AG04450 (cell line): ENCODE data around the gene AUTS2. TPM values are rescaled to one million over a fixed set of nuclear protein-coding genes. Genes with fewer than 3 reads are reported as not detected.

Experiments used
- CTCF ChIA-PET: fragments of 300-600, 350-600 bp; formaldehyde crosslinking; extraction: SDS; loops from one replicate; lab custom pipeline; 2022; ENCODE audit warnings: antibody characterized with exemption, inconsistent platforms; lab: Charles Lee
- POLR2A ChIA-PET: fragments of 350-600 bp; formaldehyde crosslinking; extraction: SDS; loops from one replicate; lab custom pipeline; 2021; ENCODE audit warnings: antibody characterized with exemption, inconsistent platforms; lab: Yijun Ruan, JAX
- DNase-seq: peaks from one replicate; pipeline ENCODE4 v3.0.0-alpha.2; 2011; ENCODE audit warnings: low read depth, low spot score
- H3K27ac ChIP-seq: one replicate; pipeline ENCODE4 v1.5.1; 2012; ENCODE audit warnings: low read depth, low read length, control low read depth
- H3K27me3 ChIP-seq: one replicate; pipeline ENCODE4 v1.6.0; 2012; ENCODE audit warnings: low read length; ENCODE audit not compliant: control insufficient read depth, insufficient read depth
- H3K4me3 ChIP-seq: 2 replicates; pipeline ENCODE4 v1.5.1; 2011; ENCODE audit warnings: mild to moderate bottlenecking, low read depth, low read length, control low read depth
- H3K9me3 ChIP-seq: 2 replicates; pipeline ENCODE4 v1.5.1; 2012; ENCODE audit warnings: low read length; ENCODE audit not compliant: control insufficient read depth, insufficient read depth
- polyA plus RNA-seq: library from polyadenylated mRNA; depleted of rRNA; stranded (reverse); fragments of >200 nt; gene quantifications from 2 replicates; pipeline ENCODE4 v1.2.3, GENCODE V29; 2011
- TF ChIP-seq, protein P1 (sequence below): IDR thresholded peaks from 2 replicates; pipeline ENCODE4 v1.5.1; 2011; ENCODE audit warnings: low read depth, low read length, control low read depth, inconsistent platforms

The AUTS2 gene
- polyA plus RNA-seq, 1 experiment = 1.5 TPM

- Histone ChIP-seq H3K27me3 (no peaks in the 10 kb centered on the region), H3K27ac (no peak overlapping the region), H3K9me3 (no peaks in the 10 kb centered on the region), H3K4me3 (no peak overlapping the region)
- TF ChIP-seq, protein P1, sequence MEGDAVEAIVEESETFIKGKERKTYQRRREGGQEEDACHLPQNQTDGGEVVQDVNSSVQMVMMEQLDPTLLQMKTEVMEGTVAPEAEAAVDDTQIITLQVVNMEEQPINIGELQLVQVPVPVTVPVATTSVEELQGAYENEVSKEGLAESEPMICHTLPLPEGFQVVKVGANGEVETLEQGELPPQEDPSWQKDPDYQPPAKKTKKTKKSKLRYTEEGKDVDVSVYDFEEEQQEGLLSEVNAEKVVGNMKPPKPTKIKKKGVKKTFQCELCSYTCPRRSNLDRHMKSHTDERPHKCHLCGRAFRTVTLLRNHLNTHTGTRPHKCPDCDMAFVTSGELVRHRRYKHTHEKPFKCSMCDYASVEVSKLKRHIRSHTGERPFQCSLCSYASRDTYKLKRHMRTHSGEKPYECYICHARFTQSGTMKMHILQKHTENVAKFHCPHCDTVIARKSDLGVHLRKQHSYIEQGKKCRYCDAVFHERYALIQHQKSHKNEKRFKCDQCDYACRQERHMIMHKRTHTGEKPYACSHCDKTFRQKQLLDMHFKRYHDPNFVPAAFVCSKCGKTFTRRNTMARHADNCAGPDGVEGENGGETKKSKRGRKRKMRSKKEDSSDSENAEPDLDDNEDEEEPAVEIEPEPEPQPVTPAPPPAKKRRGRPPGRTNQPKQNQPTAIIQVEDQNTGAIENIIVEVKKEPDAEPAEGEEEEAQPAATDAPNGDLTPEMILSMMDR = no peak
- POLR2A ChIA-PET = no interaction called here
- no peak for DNase-seq
- CTCF ChIA-PET = no interaction called here
These were observed 439.1 kb downstream of the AUTS2 start for GRCh38 chr7:70037171-70037933.

DNA sequence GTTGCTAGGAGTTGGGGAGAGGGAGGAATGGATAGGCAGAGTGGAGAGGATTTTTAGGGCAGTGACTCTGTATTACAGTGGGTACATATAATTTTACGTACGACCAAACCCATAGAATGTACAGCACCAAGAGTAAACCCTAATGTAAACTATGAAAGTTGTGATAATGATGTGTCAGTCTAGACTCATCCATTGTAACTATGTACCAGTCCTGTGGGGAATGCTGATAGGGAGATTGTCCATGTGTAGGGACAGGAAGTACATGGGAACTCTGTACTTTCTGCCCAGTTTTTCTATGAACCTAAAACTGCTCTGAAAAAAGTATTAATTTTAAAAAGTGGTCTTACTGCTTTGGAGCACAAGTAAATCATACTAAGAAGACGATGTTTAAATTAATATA lies 441.8 kb downstream of the AUTS2 start:
- no peak for DNase-seq
- ChIA-PET CTCF (interaction anchor here (4.4 kb wide), 1 partner anchor 659 kb away, joined by 25 read pairs; no protein-coding TSS in a partner anchor), POLR2A (no interaction called here)
- Histone ChIP-seq H3K27me3 (no peaks in the 10 kb centered on the region), H3K9me3 (no peaks in the 10 kb centered on the region), H3K27ac (no peak overlapping the region), H3K4me3 (no peak overlapping the region)
- TF ChIP-seq, protein P1 = no peak

GRCh38 chr7:70040970-70041766 lies 442.9 kb downstream of the AUTS2 start:
- CTCF ChIA-PET = interaction anchor here (1.6 to 4.4 kb wide), 2 partner anchors 19 to 658 kb away, joined by 4 to 25 read pairs; no protein-coding TSS in a partner anchor
- Histone ChIP-seq H3K27ac (no peak overlapping the region), H3K9me3 (no peaks in the 10 kb centered on the region), H3K4me3 (no peak overlapping the region), H3K27me3 (no peaks in the 10 kb centered on the region)
- no peak for DNase-seq
- POLR2A ChIA-PET = no interaction called here
- TF ChIP-seq, protein P1 = peak; percentile 9; the same call in 1 of the 2 replicates

DNA sequence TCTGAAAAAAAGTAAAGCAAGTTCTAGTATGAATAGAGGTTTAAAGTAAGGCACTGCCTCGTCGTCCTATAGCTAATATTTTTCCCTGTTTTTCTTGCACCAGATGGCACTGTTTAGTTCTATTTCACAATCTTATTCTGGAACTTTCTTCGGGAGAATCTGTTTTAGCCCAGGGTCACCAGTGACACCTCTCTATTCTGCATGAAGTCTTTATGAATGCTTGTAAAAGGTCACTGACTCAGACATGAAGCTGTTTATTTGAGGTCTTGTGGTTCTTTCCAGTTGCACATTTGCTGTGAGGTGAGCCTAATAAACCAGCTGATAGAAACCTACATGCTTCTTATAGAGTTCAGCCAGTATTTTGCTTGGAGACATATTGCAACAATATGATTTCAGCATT lies 444.3 kb downstream of the AUTS2 start:
- Histone ChIP-seq H3K27ac (no peak overlapping the region), H3K4me3 (no peak overlapping the region), H3K9me3 (no peaks in the 10 kb centered on the region), H3K27me3 (no peaks in the 10 kb centered on the region)
- TF ChIP-seq, protein P1 = no peak
- POLR2A ChIA-PET = no interaction called here
- no peak for DNase-seq
- CTCF ChIA-PET = interaction anchor here (0.6 to 4.4 kb wide), 4 partner anchors 10 to 672 kb away, joined by 3 to 25 read pairs (median 4); no protein-coding TSS in a partner anchor
